ENCODE results near the gene NR2C1. TPM values are rescaled to one million over a fixed set of nuclear protein-coding genes. Genes with fewer than 3 reads are reported as not detected.

Gene NR2C1
- total and polyA plus RNA-seq, 9 of the 15 experiments (the other 6 are each of a cell fraction or from before 2014, with no cell fraction given) = 8.5 to 42.4 (median 35.6) TPM

- TF ChIP-seq USF1 (CRISPR knock-in tag; IDR thresholded peaks at IDR 0.05) (no peak), NR2C1 (IDR thresholded peaks at IDR 0.05) (no peak), NR2C1 (tag; IDR thresholded peaks at IDR 0.05) (no peak), ATF1 (CRISPR knock-in tag; IDR thresholded peaks at IDR 0.05) (no peak), ATF1 (tag; IDR thresholded peaks at IDR 0.05) (no peak), GABPB2 (CRISPR knock-in tag; conservative IDR thresholded peaks at IDR 0.05) (no peak), HIVEP1 (CRISPR knock-in tag; IDR thresholded peaks at IDR 0.05) (no peak), NFIC (IDR thresholded peaks at IDR 0.05) (no peak), PHF8 (IDR thresholded peaks at IDR 0.05; ENCODE audit: borderline replicate concordance, low read length) (no peak), RBM22 (IDR thresholded peaks at IDR 0.05; ENCODE audit: low read depth, low read length, poor library complexity, severe bottlenecking) (no peak), MEIS2 (IDR thresholded peaks at IDR 0.05; ENCODE audit: partially characterized antibody) (no peak), KLF13 (tag; IDR thresholded peaks at IDR 0.05; ENCODE audit: borderline replicate concordance, low read depth) (no peak)
Measured at GRCh38 chr12:95059984-95060383, 13.4 kb downstream of the NR2C1 start (continued).

- intact Hi-C loops (cut with micrococcal nuclease) = no loop called here
- 96% methylated on average over 3 of the region's 3 CpGs for WGBS (ENCODE audit: insufficient coverage, low coverage, missing lambda C conversion rate)
- TF ChIP-seq ZNF589 (CRISPR knock-in tag; IDR thresholded peaks at IDR 0.05; ENCODE audit: low read depth) (no peak), PPARD (CRISPR knock-in tag; IDR thresholded peaks at IDR 0.05) (no peak), CBX1 (IDR thresholded peaks at IDR 0.05; ENCODE audit: low read depth) (no peak), HNRNPK (IDR thresholded peaks at IDR 0.05; ENCODE audit: low read depth, low read length, poor library complexity, severe bottlenecking) (no peak), RERE (CRISPR knock-in tag; IDR thresholded peaks at IDR 0.05; ENCODE audit: borderline replicate concordance) (no peak), SRSF3 (IDR thresholded peaks at IDR 0.05; ENCODE audit: insufficient read depth, low read length) (no peak)
Measured at GRCh38 chr12:95057424-95057823, 16.0 kb downstream of the NR2C1 start.

More at GRCh38 chr12:95057424-95057823, 16.0 kb downstream of the NR2C1 start:
- ATAC-seq = no peak
- Histone ChIP-seq H3K4me3 (no peak overlapping the region), H3K9me3 (replicated peaks; ENCODE audit: control insufficient read depth, insufficient read depth, low read depth, low read length) (no peaks in the 10 kb centered on the region), H3K4me2 (ENCODE audit: insufficient read depth, low read length) (no peak overlapping the region), H3K27me3 (ENCODE audit: control insufficient read depth in 2 of 2, insufficient read depth in 2 of 2, low read length in 2 of 2) (no peaks in the 10 kb centered on the region), H3K9ac (ENCODE audit: insufficient read depth in 1 of 2, low read depth in 2 of 2, low read length in 2 of 2) (no peak overlapping the region), H3K27ac (ENCODE audit: extremely low read depth, low read depth, low read length) (no peak overlapping the region), H3K4me1 (replicated peaks in 1 of 2; ENCODE audit: control insufficient read depth in 2 of 2, insufficient read depth in 2 of 2, low read length in 2 of 2) (no peaks in the 10 kb centered on the region), H3K79me2 (ENCODE audit: control insufficient read depth, insufficient read depth, low read length) (no peaks in the 10 kb centered on the region), H2AFZ (ENCODE audit: low read depth, low read length) (no peak overlapping the region), H4K20me1 (replicated peaks; ENCODE audit: control insufficient read depth, insufficient read depth, low read length) (no peaks in the 10 kb centered on the region), H3K36me3 (ENCODE audit: control insufficient read depth, insufficient read depth, low read length) (peaks cover 76% of the 10 kb centered on the region; the same call in 2 of the 3 replicates), H3K9me1 (ENCODE audit: control insufficient read depth, insufficient read depth, low read length) (no peaks in the 10 kb centered on the region)
- ChIA-PET CTCF (ENCODE audit: low intra/inter-chr PET ratio) (no interaction called here), POLR2A (interaction anchor here (0.6 to 2.0 kb wide), 2 partner anchors 15 to 273 kb away, joined by 3 to 5 read pairs; no protein-coding TSS in a partner anchor)
- no TSS peak for BruUV-seq (replicated peaks)
- no peak for DNase-seq (ENCODE audit: extremely low read depth in 1 of 4, low spot score in 3 of 4)
- peak; percentile 32 for FAIRE-seq
- in situ Hi-C loops (cut with MboI) = no loop called here

All from K562 (cell line).